H1 (cell line): ENCODE measurements around the gene TMED9. TPM values are rescaled to one million over a fixed set of nuclear protein-coding genes. Genes with fewer than 3 reads are reported as not detected.

Experiments
- ASH2L ChIP-seq: fragments of 200-600, 300-600 bp; sonication (generic); IDR thresholded peaks from one replicate; pipeline ENCODE4 v1.7.1; 2017; ENCODE audit warnings: low read length
- BCL11A ChIP-seq, 2 experiments: IDR thresholded peaks; one replicate each; pipeline ENCODE4 v1.6.1; 2011; ENCODE audit warnings: low read depth in 2 of 2, low read length in 2 of 2, mild to moderate bottlenecking in 2 of 2
- CHD2 ChIP-seq: IDR thresholded peaks from 2 replicates; pipeline ENCODE4 v1.6.1; 2012; ENCODE audit warnings: low read length, improper control_type of control experiment
- CREB1 ChIP-seq: IDR thresholded peaks from 2 replicates; pipeline ENCODE4 v1.6.1; 2012; ENCODE audit warnings: inconsistent platforms
- POLR2AphosphoS5 ChIP-seq: IDR thresholded peaks from 2 replicates; pipeline ENCODE4 v1.6.1; 2011; ENCODE audit warnings: low read depth, low read length
- POU5F1 ChIP-seq: IDR thresholded peaks from 2 replicates; pipeline ENCODE4 v1.6.1; 2011; ENCODE audit warnings: low read depth, mild to moderate bottlenecking, low read length, moderate library complexity
- RAD21 ChIP-seq, 2 experiments: IDR thresholded peaks in 1 of 2; conservative IDR thresholded peaks in 1 of 2; 2 replicates each; pipeline ENCODE4 v1.6.1; 2011; ENCODE audit warnings: low read depth in 2 of 2, low read length in 2 of 2, improper control_type of control experiment in 1 of 2, inconsistent platforms in 1 of 2, mild to moderate bottlenecking in 1 of 2, moderate library complexity in 1 of 2
- SP1 ChIP-seq: IDR thresholded peaks from 2 replicates; pipeline ENCODE4 v1.6.1; 2011; ENCODE audit warnings: low read depth, low read length
- SP4 ChIP-seq: IDR thresholded peaks from 2 replicates; pipeline ENCODE4 v1.6.1; 2012; ENCODE audit warnings: low read length, inconsistent platforms
- TBP ChIP-seq: IDR thresholded peaks from 2 replicates; pipeline ENCODE4 v1.6.1; 2011; ENCODE audit warnings: low read depth, low read length, improper control_type of control experiment
- polyA plus RNA-seq, 7 experiments: library from polyadenylated mRNA; depleted of rRNA in 3 of 7; stranded (reverse) in 5 of 7; unstranded in 2 of 7; fragments of >200 nt in 5 of 7; fragments of 200-250 nt in 2 of 7; gene quantifications; 1 replicate in 5 of 7; 2 replicates in 1 of 7; 4 replicates in 1 of 7; pipeline versions ENCODE4 v1.2.1 to v1.2.3, GENCODE V29; 2011 to 2013; ENCODE audit warnings: missing spikeins in 2 of 7, mixed read lengths in 2 of 7
- total RNA-seq: library from RNA; stranded (reverse); fragmentation: NEBNext Ultra II Directional; extraction: Animal tissue kit (Norgen Biotek cat#: 25700); gene quantifications from 2 replicates; pipeline ENCODE4 v1.2.1, GENCODE V29; 2021
- TF ChIP-seq, protein P1 (sequence below), 3 experiments: IDR thresholded peaks; 1 replicate in 2 of 3; 2 replicates in 1 of 3; pipeline versions ENCODE4 v1.5.1 to v1.6.1; 2011; ENCODE audit warnings: low read length in 3 of 3, mild to moderate bottlenecking in 3 of 3, inconsistent platforms in 2 of 3, low read depth in 1 of 3, moderate library complexity in 1 of 3; ENCODE audit not compliant: insufficient read depth in 1 of 3; ENCODE audit errors: control extremely low read depth in 1 of 3

The TMED9 gene
- total and polyA plus RNA-seq, 2 of the 8 experiments (the other 6 are each of a cell fraction or from before 2014, with no cell fraction given): 130 to 160 TPM

DNA sequence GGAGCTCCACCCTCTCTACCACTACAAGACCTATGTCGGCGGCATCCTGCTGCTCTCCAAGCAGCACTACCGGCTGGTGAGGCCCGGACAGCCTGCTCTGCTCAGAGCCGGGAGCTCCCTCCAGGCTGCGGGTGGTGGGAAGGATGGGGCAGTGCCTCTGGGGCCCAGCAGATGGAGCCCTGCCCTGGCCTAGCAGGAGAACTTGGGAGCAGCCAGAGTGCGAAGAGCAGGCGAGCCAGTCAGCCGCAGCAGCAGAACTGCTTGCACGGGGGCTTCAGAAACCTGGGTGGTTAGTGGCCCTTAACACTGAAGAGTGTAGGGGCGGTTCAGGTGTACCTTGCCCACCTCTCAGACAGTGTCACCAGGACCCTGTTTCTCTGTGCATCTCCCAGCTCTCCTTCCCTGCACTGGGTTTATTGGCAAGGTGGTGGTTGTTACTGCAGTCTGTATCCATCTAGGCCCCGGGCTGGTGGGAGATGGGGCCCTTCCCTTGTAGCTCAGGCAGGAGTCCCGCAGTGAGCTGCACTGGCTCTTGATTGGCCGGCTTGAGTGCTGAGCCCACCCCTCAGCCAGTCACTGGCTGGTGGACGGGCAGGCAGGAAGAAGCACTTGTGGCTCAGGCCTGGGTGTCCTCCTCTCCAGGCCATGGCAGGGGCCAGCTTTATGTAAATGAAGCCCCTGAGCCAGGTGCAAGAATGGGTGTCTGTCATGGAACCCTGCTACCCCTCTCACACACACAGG lies 15.6 kb downstream of the TMED9 start (continued):
- TF ChIP-seq POLR2AphosphoS5: peak; percentile 31; the same call in 1 of the 2 replicates
- TF ChIP-seq, protein P1, sequence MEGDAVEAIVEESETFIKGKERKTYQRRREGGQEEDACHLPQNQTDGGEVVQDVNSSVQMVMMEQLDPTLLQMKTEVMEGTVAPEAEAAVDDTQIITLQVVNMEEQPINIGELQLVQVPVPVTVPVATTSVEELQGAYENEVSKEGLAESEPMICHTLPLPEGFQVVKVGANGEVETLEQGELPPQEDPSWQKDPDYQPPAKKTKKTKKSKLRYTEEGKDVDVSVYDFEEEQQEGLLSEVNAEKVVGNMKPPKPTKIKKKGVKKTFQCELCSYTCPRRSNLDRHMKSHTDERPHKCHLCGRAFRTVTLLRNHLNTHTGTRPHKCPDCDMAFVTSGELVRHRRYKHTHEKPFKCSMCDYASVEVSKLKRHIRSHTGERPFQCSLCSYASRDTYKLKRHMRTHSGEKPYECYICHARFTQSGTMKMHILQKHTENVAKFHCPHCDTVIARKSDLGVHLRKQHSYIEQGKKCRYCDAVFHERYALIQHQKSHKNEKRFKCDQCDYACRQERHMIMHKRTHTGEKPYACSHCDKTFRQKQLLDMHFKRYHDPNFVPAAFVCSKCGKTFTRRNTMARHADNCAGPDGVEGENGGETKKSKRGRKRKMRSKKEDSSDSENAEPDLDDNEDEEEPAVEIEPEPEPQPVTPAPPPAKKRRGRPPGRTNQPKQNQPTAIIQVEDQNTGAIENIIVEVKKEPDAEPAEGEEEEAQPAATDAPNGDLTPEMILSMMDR (IDR thresholded peaks at IDR 0.05; ENCODE audit: control extremely low read depth in 1 of 3, insufficient read depth in 1 of 3, low read depth in 1 of 3, low read length in 3 of 3): peak in 2 of 3 experiments; percentile 79 to 94; a peak in 3 of 4 replicates
- peak; percentile 81 to 84 for TF ChIP-seq RAD21 (IDR thresholded peaks at IDR 0.05 in 1 of 2, conservative IDR thresholded peaks at IDR 0.05 in 1 of 2; ENCODE audit: low read depth in 2 of 2, low read length in 2 of 2)
- no peak for TF ChIP-seq SP4
- no peak for TF ChIP-seq POU5F1
- TF ChIP-seq SP1: peak; percentile 84
- TF ChIP-seq ASH2L: peak; percentile 78
- TF ChIP-seq CHD2: no peak
- peak; percentile 48; the same call in 1 of the 2 replicates for TF ChIP-seq TBP
- no peak for TF ChIP-seq BCL11A (IDR thresholded peaks at IDR 0.05; ENCODE audit: low read depth in 2 of 2, low read length in 2 of 2)
- peak; percentile 36; the same call in 1 of the 2 replicates for TF ChIP-seq CREB1
